ENCODE results near the gene SCN1B.

- TF ChIP-seq CTCF (IDR thresholded peaks at IDR 0.05) (no peak), EP300 (IDR thresholded peaks at IDR 0.05) (no peak)
Measured at GRCh38 chr19:35011737-35012682, 18.3 kb upstream of the SCN1B start.

All from tibial nerve (tissue), 4 donors.